ENCODE results near the gene SCCPDH. TPM values are rescaled to one million over a fixed set of nuclear protein-coding genes. Genes with fewer than 3 reads are reported as not detected.

SCCPDH gene
- total and polyA plus RNA-seq, 2 experiments from 2014 or later, result 43.6 to 88.0 TPM

- Histone ChIP-seq H3K4me1 (ENCODE audit: low read depth) (peaks cover 7% of the 10 kb centered on the region), H3K27me3 (no peaks in the 10 kb centered on the region), H3K27ac (no peak overlapping the region), H3K9me3 (ENCODE audit: low read depth) (no peaks in the 10 kb centered on the region), H3K36me3 (no peaks in the 10 kb centered on the region), H3K4me3 (no peak overlapping the region)
- TF ChIP-seq CTCF (IDR thresholded peaks at IDR 0.05; ENCODE audit: low read depth, low read length), result no peak
- no peak for DNase-seq (ENCODE audit: low read depth in 1 of 2, low spot score in 1 of 2)
These were observed 73.4 kb downstream of the SCCPDH start for GRCh38 chr1:246797597-246797996.

- Histone ChIP-seq H3K36me3 (no peaks in the 10 kb centered on the region), H3K4me1 (ENCODE audit: low read depth) (peaks cover 7% of the 10 kb centered on the region), H3K27ac (no peak overlapping the region), H3K4me3 (no peak overlapping the region), H3K9me3 (ENCODE audit: low read depth) (no peaks in the 10 kb centered on the region), H3K27me3 (no peaks in the 10 kb centered on the region)
- no peak for TF ChIP-seq CTCF (IDR thresholded peaks at IDR 0.05; ENCODE audit: low read depth, low read length)
- DNase-seq (ENCODE audit: low read depth in 1 of 2, low spot score in 1 of 2), result no peak
These were observed 73.9 kb downstream of the SCCPDH start for GRCh38 chr1:246798107-246798506.

GRCh38 chr1:246798606-246799496, 74.6 kb downstream of the SCCPDH start:
- Histone ChIP-seq H3K4me3 (no peak overlapping the region), H3K4me1 (ENCODE audit: low read depth) (peaks cover 7% of the 10 kb centered on the region), H3K27ac (no peak overlapping the region), H3K9me3 (ENCODE audit: low read depth) (no peaks in the 10 kb centered on the region), H3K36me3 (no peaks in the 10 kb centered on the region), H3K27me3 (no peaks in the 10 kb centered on the region)
- no peak for TF ChIP-seq CTCF (IDR thresholded peaks at IDR 0.05; ENCODE audit: low read depth, low read length)
- DNase-seq (ENCODE audit: low read depth in 1 of 2, low spot score in 1 of 2), result no peak

- no peak for TF ChIP-seq CTCF (IDR thresholded peaks at IDR 0.05; ENCODE audit: low read depth, low read length)
- Histone ChIP-seq H3K4me1 (ENCODE audit: low read depth) (no peaks in the 10 kb centered on the region), H3K27ac (no peak overlapping the region), H3K36me3 (no peaks in the 10 kb centered on the region), H3K27me3 (no peaks in the 10 kb centered on the region), H3K4me3 (no peak overlapping the region), H3K9me3 (ENCODE audit: low read depth) (no peaks in the 10 kb centered on the region)
- no peak for DNase-seq (ENCODE audit: low read depth in 1 of 2, low spot score in 1 of 2)
These were observed 76.1 kb downstream of the SCCPDH start for GRCh38 chr1:246800356-246800755.

GRCh38 chr1:246800756-246801155, 76.5 kb downstream of the SCCPDH start:
- no peak for DNase-seq (ENCODE audit: low read depth in 1 of 2, low spot score in 1 of 2)
- Histone ChIP-seq H3K4me3 (no peak overlapping the region), H3K27ac (no peak overlapping the region), H3K27me3 (no peaks in the 10 kb centered on the region), H3K9me3 (ENCODE audit: low read depth) (no peaks in the 10 kb centered on the region), H3K4me1 (ENCODE audit: low read depth) (no peaks in the 10 kb centered on the region), H3K36me3 (no peaks in the 10 kb centered on the region)
- TF ChIP-seq CTCF (IDR thresholded peaks at IDR 0.05; ENCODE audit: low read depth, low read length), result no peak
